NCI-H1436 (cell line): ENCODE measurements around the gene KCNT2.

Experiments
- DNase-seq: peaks from one replicate; lab custom pipeline; 2025; lab: John Stamatoyannopoulos, UW

Gene KCNT2

GRCh38 chr1:196449460-196449859 is 158.8 kb downstream of the KCNT2 start:
- no peak for DNase-seq

- DNase-seq: no peak
Observed at GRCh38 chr1:196445775-196446174, 162.5 kb downstream of the KCNT2 start.

GRCh38 chr1:196444634-196445033 is 163.6 kb downstream of the KCNT2 start:
- no peak for DNase-seq

- DNase-seq: no peak
Observed at GRCh38 chr1:196442366-196442765, 165.9 kb downstream of the KCNT2 start.

- no peak for DNase-seq
Observed at GRCh38 chr1:196440711-196441110, 167.5 kb downstream of the KCNT2 start.

DNA sequence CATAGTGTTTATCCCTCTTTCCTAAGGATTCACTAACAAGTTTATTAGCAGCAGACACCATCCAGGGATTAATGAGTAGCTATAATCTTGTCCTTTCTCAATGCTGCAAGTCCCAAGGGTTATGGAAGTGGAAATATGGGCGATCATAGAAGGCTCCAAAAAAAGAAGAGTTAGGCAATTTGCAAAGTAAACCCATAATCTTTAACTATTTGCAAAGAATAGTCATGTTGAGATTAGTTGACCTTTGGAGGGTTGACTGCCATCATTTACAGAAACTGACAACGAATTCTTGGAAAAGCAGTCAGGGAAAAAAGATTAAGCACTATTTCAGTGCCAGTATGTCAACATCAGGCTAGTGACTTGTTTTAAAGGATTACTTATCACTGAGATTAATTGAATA is 169.9 kb downstream of the KCNT2 start:
- DNase-seq: no peak

- no peak for DNase-seq
Observed at GRCh38 chr1:196437671-196438070, 170.6 kb downstream of the KCNT2 start.

- DNase-seq: no peak
Observed at GRCh38 chr1:196433000-196433399, 175.2 kb downstream of the KCNT2 start.

- DNase-seq: no peak
Observed at GRCh38 chr1:196427976-196428734, 180.1 kb downstream of the KCNT2 start.

DNA sequence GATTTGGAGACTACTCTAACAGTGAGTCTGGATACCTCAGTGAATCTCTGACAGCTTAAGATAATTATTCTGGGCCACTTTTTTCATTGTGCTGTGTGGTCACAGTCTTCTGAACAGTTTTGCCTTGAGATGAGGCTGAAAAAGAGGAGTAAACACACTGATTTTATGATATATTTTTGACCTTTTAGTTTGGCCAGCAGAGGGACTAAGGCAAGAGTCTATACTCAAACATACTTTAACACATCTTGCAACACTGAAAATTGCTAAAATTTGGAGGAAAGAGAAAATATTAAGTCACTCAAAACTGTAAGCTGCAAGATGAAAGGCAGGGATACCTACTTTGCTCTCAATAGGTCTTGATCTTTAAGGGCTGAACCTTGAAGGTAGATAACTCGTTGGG is 182.7 kb downstream of the KCNT2 start:
- no peak for DNase-seq

DNA sequence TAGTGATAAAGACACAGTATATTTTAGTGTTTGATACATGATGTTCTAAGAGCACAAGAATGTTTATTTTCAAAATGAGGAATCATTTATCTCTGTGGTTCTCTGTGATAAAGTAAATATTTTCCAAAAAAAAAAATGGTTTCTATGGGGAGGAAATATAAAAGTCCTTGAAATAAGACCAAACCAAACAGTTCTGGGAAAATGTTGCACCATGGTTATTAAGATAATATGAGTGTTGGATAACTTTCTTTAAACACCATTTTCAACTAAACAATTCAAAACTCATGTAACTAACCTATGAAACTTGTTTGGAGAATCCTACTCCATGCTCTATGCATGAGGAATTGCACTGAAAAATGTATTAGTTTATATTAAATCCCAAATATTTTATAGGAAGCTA is 184.6 kb downstream of the KCNT2 start:
- DNase-seq: no peak

DNA sequence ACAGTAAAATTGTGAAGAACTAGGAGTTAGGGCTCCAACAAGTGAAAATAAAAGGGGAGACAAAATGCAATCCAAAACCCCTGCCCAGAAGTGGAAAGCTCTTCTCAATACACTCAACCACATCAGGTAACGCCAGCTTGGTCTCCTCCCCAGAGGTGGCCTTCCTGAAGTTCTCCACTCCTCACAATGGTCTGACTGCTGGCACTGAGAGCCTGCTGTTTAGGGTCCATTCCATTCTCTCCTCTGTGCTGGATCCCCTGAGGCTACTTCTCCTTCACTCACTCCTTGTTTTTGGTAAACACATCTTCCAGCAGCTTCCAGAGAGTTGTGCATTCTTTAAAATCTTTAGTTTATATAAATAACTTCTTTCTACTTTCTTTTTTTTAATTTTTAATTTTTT is 189.5 kb downstream of the KCNT2 start:
- DNase-seq: no peak

DNA sequence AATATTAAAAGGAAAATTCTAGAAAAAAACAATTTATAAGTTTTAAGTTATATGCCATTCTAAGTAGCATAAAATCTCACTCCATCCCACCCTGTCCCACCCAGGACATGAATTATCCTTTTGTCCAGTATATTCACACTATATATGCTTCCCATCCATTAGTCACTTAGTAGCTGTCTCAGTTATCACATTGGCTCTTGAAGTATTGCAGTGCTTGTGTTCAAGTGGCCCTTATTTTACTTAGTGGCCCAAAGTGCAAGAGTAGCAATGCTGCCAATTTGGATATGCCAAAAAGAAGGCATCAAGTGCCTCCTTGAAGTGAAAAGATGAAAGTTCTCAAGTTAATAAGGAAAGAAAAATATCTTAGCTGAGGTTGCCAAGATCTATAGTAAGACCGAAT is 192.3 kb downstream of the KCNT2 start:
- no peak for DNase-seq

DNA sequence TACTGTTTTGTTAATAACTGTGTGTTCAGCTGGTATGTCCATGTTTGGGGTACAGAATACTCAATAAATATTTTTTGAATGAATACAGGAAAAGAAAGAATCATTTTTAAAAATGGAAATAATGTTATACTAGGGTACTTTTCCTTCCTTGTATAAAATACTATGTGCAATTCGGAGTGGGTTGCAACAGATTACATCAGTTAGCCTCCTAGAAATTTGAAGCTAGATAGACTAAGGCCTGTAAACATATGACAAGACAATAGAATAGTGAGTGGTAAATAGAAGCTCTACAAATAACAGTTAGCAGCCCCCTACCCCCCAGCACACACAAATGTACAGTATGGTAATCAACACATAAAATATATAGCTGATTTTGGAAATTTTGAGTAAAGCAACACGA is 195.9 kb downstream of the KCNT2 start:
- DNase-seq: no peak

DNA sequence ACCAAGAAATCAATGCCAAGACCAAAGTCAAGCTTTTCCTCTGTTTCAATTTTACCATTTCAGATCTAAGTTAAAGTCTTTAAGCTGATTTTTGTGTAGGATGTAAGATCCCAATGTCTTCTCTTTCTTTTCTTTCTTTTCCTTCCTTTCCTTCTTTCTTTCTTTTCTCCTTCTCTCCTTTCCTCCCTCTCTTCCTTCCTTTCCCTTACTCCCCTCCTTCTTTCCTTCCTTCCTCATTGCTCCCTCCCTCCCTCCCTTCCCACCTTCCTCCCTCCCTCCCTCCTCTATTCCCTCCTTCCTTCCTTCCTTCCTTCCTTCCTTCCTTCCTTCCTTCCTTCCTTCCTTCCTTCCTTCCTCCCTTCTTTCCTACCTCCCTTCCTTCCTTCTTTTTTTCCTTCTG is 197.5 kb downstream of the KCNT2 start:
- no peak for DNase-seq

DNA sequence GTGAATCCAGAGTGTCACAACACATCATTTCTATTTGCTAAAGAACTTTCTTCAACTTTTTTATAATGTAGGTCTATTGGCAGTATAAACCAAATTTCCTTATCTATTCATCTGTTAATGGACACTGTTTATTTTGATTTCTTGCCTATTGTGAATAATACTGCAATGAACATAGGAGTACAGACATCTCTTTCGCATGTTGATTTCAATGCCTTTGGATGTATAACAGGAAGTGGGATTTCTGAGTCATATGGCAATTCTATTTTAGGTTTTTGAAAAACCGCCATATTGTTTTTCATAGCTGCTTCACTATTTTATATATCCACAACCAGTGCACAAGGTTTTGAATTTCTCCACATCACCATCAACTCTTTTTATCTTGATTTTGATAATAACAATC is 198.7 kb downstream of the KCNT2 start:
- DNase-seq: no peak

DNA sequence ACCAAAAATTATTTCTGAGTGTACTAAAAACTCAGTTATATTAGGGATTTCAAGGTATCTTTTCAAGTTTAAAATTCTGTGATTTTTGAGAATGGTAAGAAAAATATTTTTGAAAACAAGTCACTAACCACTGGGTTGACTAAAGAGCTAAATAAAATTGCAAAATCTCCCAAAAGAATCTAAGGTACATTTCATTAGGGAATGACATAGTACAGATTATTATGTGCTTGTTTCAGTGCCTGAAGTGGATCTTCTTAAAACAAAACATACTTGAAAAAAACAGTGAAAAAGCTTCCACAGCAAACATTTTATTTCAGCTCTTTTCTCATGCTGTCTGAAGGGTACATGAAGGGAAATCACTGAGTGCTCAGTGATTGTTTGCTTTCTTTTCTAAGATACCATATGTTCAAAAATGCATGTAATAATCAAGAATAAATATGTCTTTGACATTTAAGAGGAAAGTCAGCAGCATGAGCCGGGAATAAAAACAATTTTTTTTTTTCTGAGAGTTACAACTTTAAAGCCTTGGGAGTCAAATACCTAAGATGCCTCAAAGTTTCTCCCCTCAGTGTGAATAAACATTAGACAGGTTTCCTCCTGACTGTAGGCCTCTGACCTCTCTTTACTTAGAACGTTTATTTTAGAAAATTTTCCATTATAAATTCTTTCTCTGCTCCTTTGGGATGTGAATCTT is 200.7 kb downstream of the KCNT2 start:
- DNase-seq: no peak

- DNase-seq: no peak
Observed at GRCh38 chr1:196405839-196406238, 202.4 kb downstream of the KCNT2 start.

- DNase-seq: no peak
Observed at GRCh38 chr1:196403803-196404690, 204.2 kb downstream of the KCNT2 start.

- no peak for DNase-seq
Observed at GRCh38 chr1:196401891-196402290, 206.3 kb downstream of the KCNT2 start.

DNA sequence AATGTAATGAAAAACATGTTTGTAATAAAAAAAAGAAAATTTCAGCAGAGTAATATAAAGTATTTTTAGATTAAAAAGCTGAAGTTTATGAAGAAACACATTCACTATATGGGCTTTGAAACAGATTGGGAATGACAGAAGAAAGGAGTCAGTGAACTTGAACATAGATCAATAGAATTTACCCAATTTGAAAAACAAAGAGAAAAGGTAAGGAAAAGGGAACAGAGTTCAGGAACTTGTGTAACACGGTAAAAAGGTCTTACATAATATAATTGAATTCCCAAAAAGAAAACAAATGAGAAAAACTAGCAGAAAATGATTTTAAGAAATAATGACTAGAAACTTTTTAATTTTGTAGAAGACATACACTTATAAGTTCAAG is 206.8 kb downstream of the KCNT2 start:
- DNase-seq: no peak

DNA sequence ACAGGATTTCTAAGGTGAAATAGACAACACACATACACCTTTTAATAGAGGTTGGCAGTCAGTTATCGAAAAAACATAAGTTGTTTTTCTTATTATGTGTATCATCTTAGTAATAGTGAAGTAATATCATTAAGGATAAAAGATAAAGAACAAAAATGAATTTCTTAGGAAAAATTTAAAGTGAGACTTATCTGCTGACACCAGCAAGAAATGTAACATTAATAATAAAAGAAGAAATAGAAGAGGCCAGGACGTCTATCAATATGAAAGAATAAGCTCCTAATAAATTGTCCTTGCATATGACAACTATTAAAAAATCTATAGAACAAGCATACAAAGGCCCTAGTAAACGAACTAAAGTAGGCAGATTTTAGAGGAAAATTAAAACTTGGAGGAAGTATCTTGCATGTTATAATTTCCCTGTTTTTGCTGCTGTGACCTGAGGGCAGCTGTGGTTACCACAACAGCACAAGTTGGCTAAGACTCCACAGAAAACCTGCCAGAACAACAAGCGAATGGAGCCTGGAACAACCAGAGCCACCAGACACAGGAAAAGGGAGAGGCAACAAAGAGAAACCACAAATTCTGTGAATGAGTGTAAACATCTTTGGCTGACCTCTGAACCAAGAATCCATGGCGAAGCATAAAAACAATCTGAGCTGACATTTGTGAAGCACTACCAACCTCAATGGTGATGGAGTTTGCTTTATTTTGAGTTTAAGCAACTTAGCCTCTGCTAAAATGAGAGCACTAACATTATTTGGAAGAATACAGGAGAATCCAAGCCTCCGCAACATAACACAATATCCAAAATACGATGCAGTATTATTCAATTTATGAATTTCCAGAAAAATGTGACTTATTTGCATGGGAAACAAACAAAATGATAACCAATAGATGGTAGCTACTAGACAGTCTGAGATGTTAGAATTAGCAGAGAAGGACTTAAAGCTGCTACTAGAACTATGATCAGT is 207.5 kb downstream of the KCNT2 start:
- DNase-seq: no peak
